NCI-H1694 treated with DMSO at 0.1 percent for 48 hours (cell line): Measurements from ENCODE around the gene DPH7.
"Not testable (repeated sequence)": the region's sequence is repeated elsewhere in the genome, so short reads cannot be mapped to it uniquely, and the experiment has no call there.

Experiments
- DNase-seq: peaks from one replicate; lab custom pipeline; 2025; lab: John Stamatoyannopoulos, UW

Gene DPH7

GRCh38 chr9:137580209-137580953, 1.7 kb upstream of the DPH7 start:
- DNase-seq, result no peak

- no peak for DNase-seq
These were observed 507 bp upstream of the DPH7 start for GRCh38 chr9:137579259-137579604.

- DNase-seq, result no peak
These were observed 2.9 kb downstream of the DPH7 start for GRCh38 chr9:137575716-137576411.

- no peak for DNase-seq
These were observed 3.4 kb downstream of the DPH7 start for GRCh38 chr9:137575364-137575715.

- no peak for DNase-seq
These were observed 4.5 kb downstream of the DPH7 start for GRCh38 chr9:137574192-137574591.

- no peak for DNase-seq
These were observed 8.2 kb downstream of the DPH7 start for GRCh38 chr9:137570566-137570965.

- no peak for DNase-seq
These were observed 9.0 kb downstream of the DPH7 start for GRCh38 chr9:137569609-137570203.

- DNase-seq, result not testable (repeated sequence)
These were observed 10.3 kb downstream of the DPH7 start for GRCh38 chr9:137568445-137568844.

- DNase-seq, result no peak
These were observed 13.8 kb downstream of the DPH7 start for GRCh38 chr9:137564817-137565411.

- no peak for DNase-seq
These were observed 14.6 kb downstream of the DPH7 start for GRCh38 chr9:137564134-137564533.

GRCh38 chr9:137558127-137558526, 20.6 kb downstream of the DPH7 start:
- no peak for DNase-seq

- no peak for DNase-seq
These were observed 22.5 kb downstream of the DPH7 start for GRCh38 chr9:137556069-137556838.

GRCh38 chr9:137555179-137555578, 23.5 kb downstream of the DPH7 start:
- no peak for DNase-seq

- no peak for DNase-seq
These were observed 24.4 kb downstream of the DPH7 start for GRCh38 chr9:137554349-137554748.

- DNase-seq, result not testable (repeated sequence)
These were observed 25.1 kb downstream of the DPH7 start for GRCh38 chr9:137553654-137554053.

- no peak for DNase-seq
These were observed 26.5 kb downstream of the DPH7 start for GRCh38 chr9:137552022-137552768.

GRCh38 chr9:137551264-137552021, 27.3 kb downstream of the DPH7 start, which contains the start of gene MRPL41:
TSS of gene MRPL41 (plus strand) at chr9:137551879. CDS start at chr9:137552082, 203 bp downstream.
- DNase-seq, result peak; percentile 32

- not testable (repeated sequence) for DNase-seq
These were observed 27.8 kb downstream of the DPH7 start for GRCh38 chr9:137550958-137551263.

GRCh38 chr9:137550231-137550621, 28.5 kb downstream of the DPH7 start, which contains the start of gene PNPLA7:
TSS of gene PNPLA7 (minus strand) at chr9:137550402. CDS start at chr9:137550197, 205 bp downstream.
- DNase-seq, result peak; percentile 36

GRCh38 chr9:137547687-137548543, 30.8 kb downstream of the DPH7 start:
- no peak for DNase-seq
